ENCODE results near the gene MEI1.
A peak's percentile ranks its signal among the peaks of the same experiment; 100 is the strongest.

Gene MEI1

GRCh38 chr22:41713004-41713403 lies 13.7 kb downstream of the MEI1 start:
- no peak for TF ChIP-seq TEAD4 (IDR thresholded peaks at IDR 0.05)
- TF ChIP-seq REST (IDR thresholded peaks at IDR 0.05; ENCODE audit: low read depth), result no peak

- TF ChIP-seq EP300 (IDR thresholded peaks at IDR 0.05; ENCODE audit: borderline replicate concordance) (no peak), NFIC (IDR thresholded peaks at IDR 0.05) (peak; percentile 23; the same call in 1 of the 2 replicates), REST (IDR thresholded peaks at IDR 0.05; ENCODE audit: low read depth) (no peak), TAF1 (IDR thresholded peaks at IDR 0.05; ENCODE audit: low read depth) (no peak), CREB1 (IDR thresholded peaks at IDR 0.05; ENCODE audit: low read depth) (no peak), TEAD4 (IDR thresholded peaks at IDR 0.05) (no peak)
Observed at GRCh38 chr22:41722496-41722895, 23.2 kb downstream of the MEI1 start.

- TF ChIP-seq TCF12 (IDR thresholded peaks at IDR 0.05; ENCODE audit: low read depth) (no peak), EGR1 (IDR thresholded peaks at IDR 0.05) (no peak), YY1 (IDR thresholded peaks at IDR 0.05; ENCODE audit: low read depth) (no peak), NFIC (IDR thresholded peaks at IDR 0.05) (no peak), TEAD4 (IDR thresholded peaks at IDR 0.05) (no peak), TAF1 (IDR thresholded peaks at IDR 0.05; ENCODE audit: low read depth) (no peak), ZBTB7A (IDR thresholded peaks at IDR 0.05; ENCODE audit: low read depth) (no peak), MAX (IDR thresholded peaks at IDR 0.05) (no peak), CREB1 (IDR thresholded peaks at IDR 0.05; ENCODE audit: low read depth) (no peak)
Observed at GRCh38 chr22:41725510-41726110, 26.3 kb downstream of the MEI1 start.

GRCh38 chr22:41731609-41732008 lies 32.3 kb downstream of the MEI1 start:
- TF ChIP-seq MAX (IDR thresholded peaks at IDR 0.05) (no peak), TAF1 (IDR thresholded peaks at IDR 0.05; ENCODE audit: low read depth) (no peak), USF1 (IDR thresholded peaks at IDR 0.05) (no peak), TEAD4 (IDR thresholded peaks at IDR 0.05) (no peak), RAD21 (IDR thresholded peaks at IDR 0.05; ENCODE audit: low read depth) (no peak), EP300 (IDR thresholded peaks at IDR 0.05; ENCODE audit: borderline replicate concordance) (no peak), EGR1 (IDR thresholded peaks at IDR 0.05) (no peak), CREB1 (IDR thresholded peaks at IDR 0.05; ENCODE audit: low read depth) (no peak)

GRCh38 chr22:41732096-41732772 lies 32.9 kb downstream of the MEI1 start:
- TF ChIP-seq EGR1 (IDR thresholded peaks at IDR 0.05), result no peak
- TF ChIP-seq REST (IDR thresholded peaks at IDR 0.05; ENCODE audit: low read depth), result no peak

GRCh38 chr22:41739576-41739975 lies 40.3 kb downstream of the MEI1 start:
- TF ChIP-seq REST (IDR thresholded peaks at IDR 0.05; ENCODE audit: low read depth) (no peak), EGR1 (IDR thresholded peaks at IDR 0.05) (no peak), USF1 (IDR thresholded peaks at IDR 0.05) (no peak), NFIC (IDR thresholded peaks at IDR 0.05) (no peak), CREB1 (IDR thresholded peaks at IDR 0.05; ENCODE audit: low read depth) (no peak), YY1 (IDR thresholded peaks at IDR 0.05; ENCODE audit: low read depth) (no peak), MAX (IDR thresholded peaks at IDR 0.05) (no peak), TEAD4 (IDR thresholded peaks at IDR 0.05) (no peak), FOXM1 (IDR thresholded peaks at IDR 0.05; ENCODE audit: borderline replicate concordance, low read depth) (no peak), TCF12 (IDR thresholded peaks at IDR 0.05; ENCODE audit: low read depth) (no peak), CEBPB (IDR thresholded peaks at IDR 0.05) (no peak), EP300 (IDR thresholded peaks at IDR 0.05; ENCODE audit: borderline replicate concordance) (no peak), TAF1 (IDR thresholded peaks at IDR 0.05; ENCODE audit: low read depth) (no peak), RAD21 (IDR thresholded peaks at IDR 0.05; ENCODE audit: low read depth) (no peak), ZBTB7A (IDR thresholded peaks at IDR 0.05; ENCODE audit: low read depth) (no peak)

Measured in Ishikawa (cell line).